ENCODE data around the gene KCTD10.

GRCh38 chr12:109458771-109459208 lies 18.3 kb downstream of the KCTD10 start:
- TF ChIP-seq CTCF (conservative IDR thresholded peaks at IDR 0.05; ENCODE audit: low read length) = no peak
- no peak for TF ChIP-seq EZH2phosphoT487 (IDR thresholded peaks at IDR 0.05; ENCODE audit: borderline replicate concordance)
